GM13977 (cell line): ENCODE data around the gene SLC6A9.

Experiments
- DNase-seq: peaks from one replicate; pipeline ENCODE4 v3.0.0; 2012; ENCODE audit warnings: low spot score
- in situ Hi-C: fragments of 300-500 bp; cut with MboI; formaldehyde crosslinking; loops from one replicate; pipeline ENCODE4 v1.12.0; 2022; ENCODE audit warnings: low sequenced_read_pairs, low pct_unique_long_range_greater_than_20kb, mixed read lengths, inconsistent platforms; ENCODE audit not compliant: unreplicated experiment
- TF ChIP-seq, protein P1 (sequence below): IDR thresholded peaks from 2 replicates; pipeline ENCODE4 v1.5.1; 2012; ENCODE audit warnings: mild to moderate bottlenecking, control low read depth; ENCODE audit not compliant: insufficient read depth; ENCODE audit errors: extremely low read depth, missing control alignments

The SLC6A9 gene

DNA sequence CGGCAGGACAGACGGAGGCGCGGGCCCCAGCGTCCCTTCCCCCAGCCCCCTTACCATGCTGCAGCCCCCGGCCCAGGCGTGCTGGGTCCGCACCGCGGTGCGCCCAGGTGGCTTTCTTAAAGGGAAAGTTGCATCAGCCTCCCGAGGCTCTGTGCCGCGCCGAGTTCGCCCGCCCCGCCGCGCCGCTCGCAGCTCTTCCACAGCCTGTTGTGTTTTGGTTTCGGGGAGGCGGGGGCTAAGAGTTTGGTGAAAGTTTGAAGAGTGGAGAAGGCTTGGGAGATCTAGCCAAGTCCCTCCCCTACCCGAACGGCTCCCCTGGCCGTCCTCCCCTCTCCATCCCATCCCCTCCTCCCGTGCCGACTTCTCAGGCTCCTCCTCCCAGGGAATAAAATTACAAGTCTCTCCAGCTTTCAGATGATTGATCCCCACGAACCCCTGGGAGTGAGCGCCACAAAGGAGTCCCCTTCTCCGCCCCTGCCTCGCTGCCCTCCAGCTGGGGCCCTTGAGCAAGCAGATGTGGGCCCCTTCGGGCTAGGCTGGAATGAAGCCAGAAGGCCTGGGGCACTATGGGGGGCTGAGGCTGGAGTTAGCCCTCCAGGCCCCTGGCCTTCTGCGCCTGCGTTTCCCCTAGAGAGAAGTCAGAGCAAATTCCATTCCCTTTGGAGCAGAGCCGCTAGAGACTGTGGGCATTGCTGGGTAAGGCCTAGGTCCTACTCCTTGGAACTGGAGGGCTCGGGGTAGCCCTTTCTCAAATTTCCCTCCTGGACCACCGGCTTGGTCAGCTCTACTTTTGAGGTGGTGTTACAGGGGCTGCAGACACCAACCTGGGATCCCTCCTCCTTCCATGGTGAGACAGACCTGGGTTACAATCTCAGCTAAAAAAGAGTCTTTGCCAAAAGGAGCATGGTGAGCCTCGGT lies at the start of gene SLC6A9:
Gene SLC6A9, minus strand, starts transcription at position 211 of the 918 bp plus-strand sequence. CDS start 7,185 bp downstream, outside the sequence.
- peak; percentile 42 for DNase-seq
- TF ChIP-seq, protein P1, sequence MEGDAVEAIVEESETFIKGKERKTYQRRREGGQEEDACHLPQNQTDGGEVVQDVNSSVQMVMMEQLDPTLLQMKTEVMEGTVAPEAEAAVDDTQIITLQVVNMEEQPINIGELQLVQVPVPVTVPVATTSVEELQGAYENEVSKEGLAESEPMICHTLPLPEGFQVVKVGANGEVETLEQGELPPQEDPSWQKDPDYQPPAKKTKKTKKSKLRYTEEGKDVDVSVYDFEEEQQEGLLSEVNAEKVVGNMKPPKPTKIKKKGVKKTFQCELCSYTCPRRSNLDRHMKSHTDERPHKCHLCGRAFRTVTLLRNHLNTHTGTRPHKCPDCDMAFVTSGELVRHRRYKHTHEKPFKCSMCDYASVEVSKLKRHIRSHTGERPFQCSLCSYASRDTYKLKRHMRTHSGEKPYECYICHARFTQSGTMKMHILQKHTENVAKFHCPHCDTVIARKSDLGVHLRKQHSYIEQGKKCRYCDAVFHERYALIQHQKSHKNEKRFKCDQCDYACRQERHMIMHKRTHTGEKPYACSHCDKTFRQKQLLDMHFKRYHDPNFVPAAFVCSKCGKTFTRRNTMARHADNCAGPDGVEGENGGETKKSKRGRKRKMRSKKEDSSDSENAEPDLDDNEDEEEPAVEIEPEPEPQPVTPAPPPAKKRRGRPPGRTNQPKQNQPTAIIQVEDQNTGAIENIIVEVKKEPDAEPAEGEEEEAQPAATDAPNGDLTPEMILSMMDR = no peak
- in situ Hi-C loops = loop anchor here (25.0 kb wide), 1 partner anchor 494 kb away; the partner anchor contains the start of gene PTPRF

DNA sequence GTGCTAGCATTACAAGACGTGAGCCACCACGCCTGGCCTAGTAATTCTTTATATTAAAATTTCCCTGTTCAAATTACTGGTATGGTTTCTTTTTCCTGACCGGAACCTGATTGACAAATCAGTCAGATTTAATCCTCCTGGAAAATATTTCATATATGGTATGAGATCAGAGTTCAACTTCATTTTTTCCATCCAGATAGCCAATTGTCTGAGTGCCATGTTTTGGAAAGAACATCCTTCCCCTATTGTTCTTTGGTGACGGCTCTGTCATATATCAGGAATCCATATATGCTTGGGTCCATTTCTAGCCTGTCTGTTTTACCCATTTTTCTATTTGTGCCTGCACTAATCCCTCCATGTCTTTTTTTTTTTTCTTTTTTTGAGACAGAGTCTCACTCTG lies 48.3 kb upstream of the SLC6A9 start:
- DNase-seq = no peak
- in situ Hi-C loops = no loop called here
- TF ChIP-seq, protein P1 = no peak

DNA sequence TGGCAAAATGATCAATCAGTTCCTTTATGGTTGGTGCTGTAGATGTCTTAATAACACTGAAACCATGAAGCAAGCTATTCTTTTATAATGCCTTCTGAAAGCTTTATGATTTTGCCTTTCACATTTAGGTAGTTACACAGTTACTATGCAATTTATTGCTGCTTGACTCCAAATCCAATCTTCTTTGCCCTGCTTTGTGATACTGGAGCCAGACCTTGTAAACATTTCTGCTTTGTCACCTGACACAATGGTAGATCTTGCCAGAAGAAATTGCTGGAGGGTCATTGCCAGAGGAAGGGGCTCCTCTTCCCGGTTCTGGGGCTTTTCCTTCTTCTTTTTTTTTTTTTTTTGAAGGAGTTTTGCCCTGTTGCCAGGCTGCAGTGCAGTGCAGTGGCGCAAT lies 46.8 kb upstream of the SLC6A9 start:
- in situ Hi-C loops = no loop called here
- no peak for DNase-seq
- TF ChIP-seq, protein P1 = no peak

DNA sequence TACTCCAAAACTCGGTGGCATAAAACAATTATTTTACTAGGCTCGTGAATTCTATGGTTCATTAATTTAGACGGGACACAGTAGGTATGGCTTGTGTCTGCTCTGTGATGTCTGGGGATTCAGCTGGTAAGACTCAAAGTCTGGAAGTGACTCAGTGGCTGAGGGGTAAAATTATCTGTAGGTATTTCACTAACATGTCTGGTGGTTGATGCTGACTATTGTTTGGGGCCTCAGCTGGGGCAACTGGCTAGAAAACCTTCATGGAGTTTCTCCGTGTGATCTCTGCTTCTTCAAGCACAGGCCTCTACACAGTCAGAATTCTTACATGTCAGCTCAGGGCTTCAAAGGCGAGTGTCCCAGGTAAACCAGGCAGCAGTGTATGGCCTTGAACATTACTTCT lies 46.2 kb upstream of the SLC6A9 start:
- DNase-seq = no peak
- TF ChIP-seq, protein P1 = no peak
- in situ Hi-C loops = no loop called here

DNA sequence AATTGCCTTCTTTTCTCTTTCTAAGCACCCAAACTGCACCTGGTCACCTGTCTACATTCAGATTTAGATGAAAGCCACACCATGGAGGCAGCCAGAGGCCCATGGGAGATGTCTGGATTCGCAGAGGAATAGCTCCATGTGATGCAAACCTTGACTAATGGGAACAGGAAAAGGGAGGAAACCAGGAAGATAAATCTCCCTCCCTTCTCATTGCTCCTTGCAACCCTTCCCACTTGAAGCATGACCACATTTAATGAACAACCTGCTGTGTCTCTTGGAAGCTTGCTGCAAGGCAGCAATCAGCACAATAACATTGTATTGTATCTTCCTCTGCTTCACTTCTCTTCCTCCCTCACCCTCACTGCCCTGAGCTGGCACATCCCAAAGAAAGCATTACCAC lies 44.8 kb upstream of the SLC6A9 start:
- TF ChIP-seq, protein P1 = no peak
- DNase-seq = no peak
- in situ Hi-C loops = no loop called here

DNA sequence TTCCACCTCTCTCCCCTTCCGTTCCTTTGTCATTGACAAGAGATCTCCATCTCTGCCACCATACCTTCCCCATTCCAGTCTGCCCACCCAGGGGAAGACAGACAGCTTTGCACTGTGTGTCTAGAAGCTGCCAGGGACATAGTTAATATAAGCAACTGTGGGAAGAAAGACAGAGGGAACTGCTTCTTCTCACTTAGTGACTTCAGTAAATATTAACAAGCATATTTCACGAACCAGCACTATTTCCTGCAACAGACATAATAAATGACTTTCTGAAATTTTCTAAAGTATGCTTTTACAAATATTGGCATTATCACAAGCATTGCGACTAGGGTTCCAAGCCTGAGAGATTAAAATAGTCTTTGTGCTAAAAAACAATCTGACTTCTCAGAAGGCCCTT lies 43.2 kb upstream of the SLC6A9 start:
- in situ Hi-C loops = no loop called here

More for the DNA sequence above, 43.2 kb upstream of the SLC6A9 start:
- TF ChIP-seq, protein P1 = no peak
- DNase-seq = no peak
